Psoas muscle (tissue), 8 donors: ENCODE measurements around the gene RAB11FIP4. TPM values are rescaled to one million over a fixed set of nuclear protein-coding genes. Genes with fewer than 3 reads are reported as not detected.

Experiments used
- ATAC-seq, 4 donors: fragments of 200-7000 bp; cut with Tn5 transposase; one replicate each; pipeline ENCODE4 v1.9.1; 2020; ENCODE audit warnings: moderate library complexity in 3 of 4, mild to moderate bottlenecking in 2 of 4
- DNase-seq, 2 donors: peaks; one replicate each; pipeline ENCODE4 v3.0.0-alpha.2; 2020
- H3K27ac ChIP-seq: fragments of 200-600 bp; one replicate; pipeline ENCODE4 v1.8.0; 2022
- H3K27me3 ChIP-seq, 3 donors: fragments of 200-600 bp in 1 of 3; one replicate each; pipeline versions ENCODE4 v1.6.1 to v1.8.0; 2013 to 2022; ENCODE audit warnings: low read length in 2 of 3, mild to moderate bottlenecking in 2 of 3, moderate library complexity in 1 of 3; ENCODE audit not compliant: insufficient read depth in 3 of 3
- H3K36me3 ChIP-seq, 2 donors: fragments of 200-600 bp in 1 of 2; one replicate each; pipeline versions ENCODE4 v1.6.1 to v1.8.0; 2013 to 2022; ENCODE audit warnings: low read depth in 1 of 2, mild to moderate bottlenecking in 1 of 2, moderate library complexity in 1 of 2; ENCODE audit not compliant: insufficient read depth in 1 of 2
- H3K4me1 ChIP-seq: fragments of 200-600 bp; one replicate; pipeline ENCODE4 v1.8.0; 2022
- H3K4me3 ChIP-seq: fragments of 200-600 bp; one replicate; pipeline ENCODE4 v1.8.0; 2022; ENCODE audit warnings: mild to moderate bottlenecking
- H3K9me3 ChIP-seq: fragments of 200-600 bp; one replicate; pipeline ENCODE4 v1.8.0; 2022
- WGBS, 3 donors: extraction: QIAGEN DNeasy Blood & Tissue Kit; methylation state at CpG; one replicate each; pipeline versions ENCODE4 v1.1.6 to v1.1.7; 2013; 5-methylcytosine and 5-hydroxymethylcytosine counted together
- intact Hi-C, 2 donors: fragments of 100-400 bp; cut with DNase I; formaldehyde crosslinking; loops; one replicate each; pipeline versions ENCODE4 v1.11.0 to v1.14.2; 2022
- polyA plus RNA-seq, 3 donors: library from polyadenylated mRNA; stranded (reverse); fragments of 200-250 nt; gene quantifications; one replicate each; pipeline ENCODE4 v1.2.3, GENCODE V29; 2013
- total RNA-seq, 4 donors: library from RNA; stranded (reverse); fragmentation: NEBNext Ultra II Directional in 2 of 4; extraction: Animal tissue kit (Norgen Biotek cat#: 25700) in 2 of 4; gene quantifications; one replicate each; pipeline versions ENCODE4 v1.2.1 to v1.2.4, GENCODE V29; 2021 to 2023
- TF ChIP-seq, protein P1 (sequence below): fragments of 200-600 bp; IDR thresholded peaks from one replicate; pipeline ENCODE4 v1.8.0; 2022; ENCODE audit warnings: antibody characterized with exemption
- donor health status: healthy with polysubstance abuse.
- donor health status: DM: no; HTN: no; CAD: no; lungs with moderate emphysema.
- donor health status: Bipolar disorder and iron deficiency.
- donor health status: healthy.
- donor health status: DM: yes; HTN: yes; CAD: no.
- donor health status: DM: no; HTN: no; CAD: no.
- donor health status: DM: no; HTN: no; CAD: no.
- donor health status: DM: yes; HTN: yes; CAD: no.

Gene RAB11FIP4
- total and polyA plus RNA-seq, 7 donors, result 0.04 to 1.8 (median 0.41) TPM

DNA sequence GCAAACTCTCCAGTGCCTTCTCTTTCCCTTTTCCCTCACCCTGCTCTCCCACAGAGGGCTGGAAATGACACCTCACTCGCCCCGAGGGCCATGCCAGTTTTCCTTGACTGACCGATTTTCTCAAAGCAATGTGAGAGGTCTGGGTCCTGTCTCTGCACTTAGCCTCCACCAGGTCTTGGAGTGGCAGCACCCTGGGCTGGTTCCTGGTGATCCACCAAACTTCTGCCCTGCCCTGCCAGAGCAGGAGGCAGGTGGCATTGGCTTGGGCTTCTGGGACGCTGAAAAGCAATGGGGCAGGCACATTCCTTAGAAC lies 97.5 kb downstream of the RAB11FIP4 start:
- H3K4me3 ChIP-seq, result peak overlapping the region; percentile 65
- no peaks in the 10 kb centered on the region for H3K9me3 ChIP-seq
- peaks cover 0 to 3% (median 0%) of the 10 kb centered on the region in 3 donors for H3K27me3 ChIP-seq
- DNase-seq (no peak), ATAC-seq (no peak)
- intact Hi-C loops, result no loop called here
- no peak overlapping the region for H3K27ac ChIP-seq
- peaks cover 6% of the 10 kb centered on the region for H3K4me1 ChIP-seq
- 52 to 62% (median 53%) methylated on average over 4 of the region's 4 CpGs for WGBS, 3 donors
- TF ChIP-seq, protein P1, sequence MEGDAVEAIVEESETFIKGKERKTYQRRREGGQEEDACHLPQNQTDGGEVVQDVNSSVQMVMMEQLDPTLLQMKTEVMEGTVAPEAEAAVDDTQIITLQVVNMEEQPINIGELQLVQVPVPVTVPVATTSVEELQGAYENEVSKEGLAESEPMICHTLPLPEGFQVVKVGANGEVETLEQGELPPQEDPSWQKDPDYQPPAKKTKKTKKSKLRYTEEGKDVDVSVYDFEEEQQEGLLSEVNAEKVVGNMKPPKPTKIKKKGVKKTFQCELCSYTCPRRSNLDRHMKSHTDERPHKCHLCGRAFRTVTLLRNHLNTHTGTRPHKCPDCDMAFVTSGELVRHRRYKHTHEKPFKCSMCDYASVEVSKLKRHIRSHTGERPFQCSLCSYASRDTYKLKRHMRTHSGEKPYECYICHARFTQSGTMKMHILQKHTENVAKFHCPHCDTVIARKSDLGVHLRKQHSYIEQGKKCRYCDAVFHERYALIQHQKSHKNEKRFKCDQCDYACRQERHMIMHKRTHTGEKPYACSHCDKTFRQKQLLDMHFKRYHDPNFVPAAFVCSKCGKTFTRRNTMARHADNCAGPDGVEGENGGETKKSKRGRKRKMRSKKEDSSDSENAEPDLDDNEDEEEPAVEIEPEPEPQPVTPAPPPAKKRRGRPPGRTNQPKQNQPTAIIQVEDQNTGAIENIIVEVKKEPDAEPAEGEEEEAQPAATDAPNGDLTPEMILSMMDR, result no peak
- H3K36me3 ChIP-seq, result no peaks in the 10 kb centered on the region

DNA sequence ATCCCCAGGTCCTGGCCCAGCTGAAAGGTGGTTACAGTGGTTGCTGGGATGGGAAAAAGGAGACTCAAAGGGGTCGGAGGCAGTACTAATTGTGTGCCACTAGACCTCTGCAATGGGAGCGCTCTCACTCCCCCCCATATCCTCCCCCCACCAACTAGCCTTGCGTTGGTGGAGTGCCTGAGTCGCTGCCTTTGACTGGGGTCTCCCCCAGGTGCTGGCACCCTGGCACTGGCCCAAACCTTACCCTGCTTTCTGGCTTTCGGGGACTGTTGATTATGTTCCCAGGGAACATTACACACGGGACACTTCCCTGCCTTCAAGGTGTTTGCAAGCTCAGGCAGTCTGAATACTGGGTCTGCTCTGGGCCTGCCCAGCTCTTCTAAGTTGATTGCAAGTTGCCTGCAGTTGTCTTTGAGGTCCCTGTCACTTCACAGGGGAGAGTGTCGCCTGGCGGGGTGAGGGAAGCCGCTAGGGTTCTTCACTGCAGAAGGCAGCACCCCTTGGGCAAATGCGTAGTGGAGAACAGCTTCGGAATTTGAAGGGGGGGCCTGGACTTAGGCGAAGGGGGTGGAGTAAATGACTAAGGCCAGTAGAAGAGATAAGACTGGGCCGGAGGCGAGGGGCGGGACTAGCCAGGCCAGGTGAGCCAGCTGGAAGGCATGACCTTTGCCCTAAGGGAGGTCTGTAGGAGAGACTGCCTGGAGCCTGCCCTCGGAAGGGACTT lies 98.0 kb downstream of the RAB11FIP4 start:
- Histone ChIP-seq H3K27me3 (peaks cover 0 to 3% (median 0%) of the 10 kb centered on the region in 3 donors), H3K9me3 (no peaks in the 10 kb centered on the region), H3K27ac (no peak overlapping the region), H3K36me3 (no peaks in the 10 kb centered on the region), H3K4me1 (peaks cover 6% of the 10 kb centered on the region), H3K4me3 (no peak overlapping the region)
- no peak for ATAC-seq
- TF ChIP-seq, protein P1, result no peak
- DNase-seq, result peak in 1 of 2 donors; percentile 23
- intact Hi-C loops, result no loop called here
- WGBS, 3 donors, result 84 to 85% (median 85%) methylated on average over 16 of the region's 16 CpGs

DNA sequence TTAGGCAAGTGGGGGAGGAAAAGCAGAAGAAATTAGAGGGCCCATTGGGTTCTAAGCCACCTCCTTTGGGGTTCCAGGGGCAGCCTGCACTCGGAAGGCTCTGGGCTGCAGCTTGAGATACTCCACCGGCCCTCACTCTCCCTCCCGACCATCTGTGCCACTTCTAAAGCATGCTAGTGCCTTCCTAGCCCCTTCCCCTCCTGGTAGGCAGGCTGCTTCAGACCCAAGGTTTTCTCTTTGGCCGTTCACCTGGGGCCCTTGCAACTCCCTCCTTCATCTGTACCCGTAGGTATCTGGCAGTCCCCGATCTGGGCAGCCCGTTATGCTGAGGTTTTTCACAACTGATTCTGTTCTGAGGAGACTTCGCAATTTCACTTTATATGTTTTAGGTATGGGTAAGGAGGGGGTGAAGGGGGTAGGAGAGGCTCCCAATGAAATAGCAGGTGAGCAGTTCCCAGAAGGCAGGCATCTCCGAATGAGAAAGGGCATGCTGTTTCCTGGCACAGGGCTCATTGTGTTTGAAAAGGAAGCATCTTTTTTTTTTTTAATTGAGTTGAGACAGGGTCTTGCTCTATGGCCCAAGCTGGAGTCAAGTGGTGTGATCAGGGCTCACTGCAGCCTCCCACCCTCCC lies 98.7 kb downstream of the RAB11FIP4 start:
- peaks cover 6% of the 10 kb centered on the region for H3K4me1 ChIP-seq
- no peaks in the 10 kb centered on the region for H3K9me3 ChIP-seq
- H3K4me3 ChIP-seq, result no peak overlapping the region
- no peak for ATAC-seq
- no peaks in the 10 kb centered on the region for H3K36me3 ChIP-seq
- intact Hi-C loops, result no loop called here
- DNase-seq, result peak in 1 of 2 donors; percentile 15
- 86% methylated on average over 8 to 9 of the region's 9 CpGs for WGBS, 3 donors
- H3K27ac ChIP-seq, result no peak overlapping the region
- TF ChIP-seq, protein P1, result no peak
- H3K27me3 ChIP-seq, result peaks cover 0 to 3% (median 0%) of the 10 kb centered on the region in 3 donors

DNA sequence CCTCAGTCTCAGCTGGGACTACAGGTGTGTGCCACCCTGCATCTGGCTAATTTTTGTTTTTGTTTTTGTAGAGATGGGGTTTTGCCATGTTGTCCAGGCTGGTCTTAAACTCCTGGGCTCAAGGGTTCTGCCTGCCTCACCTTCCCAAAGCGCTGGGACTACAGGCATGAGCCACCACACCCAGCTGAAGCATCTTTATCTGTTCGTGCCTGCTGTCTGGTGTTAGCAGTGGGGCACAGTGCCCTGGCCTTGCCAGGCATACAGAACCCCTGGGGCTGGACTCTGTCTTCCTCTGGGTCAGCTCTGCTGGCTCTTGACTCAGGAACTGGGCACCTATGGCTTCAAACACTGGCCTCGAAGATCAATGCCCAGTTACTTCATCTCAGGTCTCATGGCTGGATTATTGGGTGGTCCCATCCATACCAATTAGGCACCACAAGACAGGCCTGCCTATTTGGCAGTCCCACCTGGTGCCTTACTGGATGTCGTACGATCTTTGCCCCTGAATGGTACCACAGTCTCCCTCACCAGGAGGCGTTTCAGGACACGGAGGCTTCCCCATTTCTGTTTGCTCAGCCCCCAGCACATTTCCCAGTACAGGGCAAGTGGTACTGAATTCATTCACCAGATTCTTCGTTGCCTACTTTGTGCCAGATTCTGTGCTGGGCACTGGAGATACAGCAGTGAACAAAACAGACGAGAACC lies 99.3 kb downstream of the RAB11FIP4 start:
- intact Hi-C loops, result no loop called here
- Histone ChIP-seq H3K27ac (no peak overlapping the region), H3K27me3 (peaks cover 0 to 3% (median 0%) of the 10 kb centered on the region in 3 donors), H3K9me3 (no peaks in the 10 kb centered on the region), H3K4me3 (no peak overlapping the region), H3K4me1 (peaks cover 6% of the 10 kb centered on the region), H3K36me3 (no peaks in the 10 kb centered on the region)
- WGBS, 3 donors, result 86 to 87% (median 86%) methylated on average over 9 of the region's 9 CpGs
- ATAC-seq, result no peak
- DNase-seq, result peak in 1 of 2 donors; percentile 15
- TF ChIP-seq, protein P1, result no peak
